Transverse colon (tissue), 4 donors: ENCODE measurements around the gene CCDC7. TPM values are rescaled to one million over a fixed set of nuclear protein-coding genes. Genes with fewer than 3 reads are reported as not detected.
"Not testable (repeated sequence)": the region's sequence is repeated elsewhere in the genome, so short reads cannot be mapped to it uniquely, and the experiment has no call there.

ENCODE experiments used
- DNase-seq: peaks from one replicate; pipeline ENCODE4 v3.0.0-alpha.2; 2019
- H3K27ac ChIP-seq, 4 donors: fragments of 200-600 bp; sonication (generic); 2 replicates each; pipeline ENCODE4 v1.5.1; 2016 to 2018; ENCODE audit warnings: inconsistent platforms in 4 of 4
- H3K27me3 ChIP-seq: fragments of 200-600 bp; sonication (generic); 2 replicates; pipeline ENCODE4 v1.5.1; 2017; ENCODE audit warnings: inconsistent platforms
- H3K36me3 ChIP-seq, 4 donors: fragments of 200-600 bp; sonication (generic); 2 replicates each; pipeline ENCODE4 v1.5.1; 2017 to 2019; ENCODE audit warnings: inconsistent platforms in 4 of 4
- H3K4me1 ChIP-seq, 4 donors: fragments of 200-600 bp; sonication (generic); 2 replicates each; pipeline ENCODE4 v1.5.1; 2017 to 2020; ENCODE audit warnings: inconsistent platforms in 4 of 4
- H3K4me3 ChIP-seq, 4 donors: fragments of 200-600 bp; sonication (generic); 1 replicate in 1 of 4; 2 replicates in 3 of 4; pipeline versions ENCODE4 v1.5.1 to v1.6.1; 2017 to 2019; ENCODE audit warnings: inconsistent platforms in 4 of 4
- H3K9me3 ChIP-seq, 2 donors: fragments of 200-600 bp; sonication (generic); 2 replicates each; pipeline ENCODE4 v1.5.1; 2017 to 2019; ENCODE audit warnings: inconsistent platforms in 2 of 2
- CTCF ChIP-seq, 5 experiments: fragments of 200-600 bp in 3 of 5; fragments of 450-650 bp in 2 of 5; sonication (generic) in 3 of 5; IDR thresholded peaks; 1 replicate in 2 of 5; 2 replicates in 3 of 5; pipeline ENCODE4 v1.5.1; 2016 to 2017; ENCODE audit warnings: antibody characterized with exemption in 5 of 5, inconsistent platforms in 3 of 5, mild to moderate bottlenecking in 2 of 5, moderate library complexity in 1 of 5
- EP300 ChIP-seq: sonication (generic); formaldehyde crosslinking; IDR thresholded peaks from one replicate; pipeline ENCODE4 v1.6.1; 2017; ENCODE audit warnings: antibody characterized with exemption, low read depth
- POLR2A ChIP-seq: fragments of 450-650 bp; IDR thresholded peaks from one replicate; pipeline ENCODE4 v1.6.1; 2016; ENCODE audit warnings: antibody characterized with exemption, mild to moderate bottlenecking, moderate library complexity
- POLR2AphosphoS5 ChIP-seq, 3 donors: sonication (generic); formaldehyde crosslinking; IDR thresholded peaks; one replicate each; pipeline ENCODE4 v1.6.1; 2016; ENCODE audit warnings: antibody characterized with exemption in 3 of 3
- WGBS, 2 donors: methylation state at CpG; one replicate each; pipeline ENCODE4 v1.1.5; 2018; ENCODE audit warnings: low coverage in 1 of 2; 5-methylcytosine and 5-hydroxymethylcytosine counted together
- in situ Hi-C, 4 donors: fragments of 200-750 bp; cut with MboI; loops; one replicate each; pipeline versions ENCODE4 v1.15.0 to v1.15.1; 2017; ENCODE audit warnings: low sequenced_read_pairs in 3 of 4, low pct_ligation_motif_present in 1 of 4, low pct_unique_long_range_greater_than_20kb in 1 of 4
- intact Hi-C: fragments of 100-400 bp; cut with DNase I; formaldehyde crosslinking; loops from one replicate; pipeline ENCODE4 v1.15.1; 2023; ENCODE audit warnings: low total_unique reads
- total RNA-seq, 4 donors: library from RNA; depleted of rRNA; stranded (reverse); fragments of >200 nt; gene quantifications; one replicate each; pipeline ENCODE4 v1.1.0, GENCODE V29; 2016

CCDC7 gene
- total RNA-seq, 4 donors from 2014 or later: 4.8 to 17.6 (median 13.3) TPM

DNA sequence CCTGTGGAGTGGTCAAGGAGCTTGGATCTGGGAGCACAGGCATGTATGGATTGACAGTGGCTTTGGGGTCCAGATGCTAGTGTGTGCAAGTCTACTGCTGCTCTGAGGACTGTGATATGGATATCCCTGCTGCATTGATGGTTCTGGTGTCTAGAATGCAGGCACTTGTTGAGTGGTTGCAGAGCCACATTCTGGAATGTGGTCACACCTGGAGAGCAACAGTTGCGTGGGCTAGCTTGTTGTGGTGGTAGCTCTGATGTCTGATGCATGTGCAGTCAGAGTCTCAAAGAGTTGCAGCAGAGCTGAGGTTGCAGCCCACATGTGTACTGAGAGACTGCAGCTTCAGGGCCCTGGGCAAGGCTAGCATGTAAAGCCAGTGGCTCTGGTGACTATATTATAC is 43.2 kb downstream of the CCDC7 start:
- Histone ChIP-seq H3K36me3 (peaks cover 0 to 7% (median 0%) of the 10 kb centered on the region in 4 donors), H3K4me1 (no peaks in the 10 kb centered on the region), H3K27ac (no peak overlapping the region), H3K4me3 (no peak overlapping the region), H3K9me3 (no peaks in the 10 kb centered on the region), H3K27me3 (no peaks in the 10 kb centered on the region)
- intact Hi-C loops: no loop called here
- TF ChIP-seq POLR2A (no peak), EP300 (no peak), CTCF (IDR thresholded peaks at IDR 0.05) (no peak), POLR2AphosphoS5 (IDR thresholded peaks at IDR 0.05) (no peak)
- 100% methylated on average over 1 of the region's 1 CpG; no CpG with 5 or more reads in 1 of the 2 donors for WGBS, 2 donors
- no peak for DNase-seq
- in situ Hi-C loops: no loop called here

DNA sequence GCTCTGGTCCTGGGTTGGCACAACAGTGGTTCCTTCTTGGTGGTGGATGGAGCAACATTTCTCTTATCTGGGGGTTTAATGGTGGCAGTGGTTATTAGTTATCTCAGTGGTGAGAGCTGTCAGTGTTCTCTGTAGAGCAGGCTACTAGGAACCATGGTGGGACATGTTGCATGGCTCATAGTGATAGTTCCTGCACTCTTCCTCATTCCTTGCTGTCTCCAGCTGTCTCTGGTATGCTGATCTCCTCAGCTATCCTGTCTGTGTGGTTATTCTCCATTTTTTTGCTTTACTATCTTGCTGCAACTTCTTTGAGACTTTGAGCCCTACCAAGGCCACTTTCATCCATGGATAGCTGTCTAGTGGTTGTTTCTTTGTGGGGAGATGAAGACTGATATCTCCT is 44.0 kb downstream of the CCDC7 start:
- TF ChIP-seq EP300 (no peak), POLR2AphosphoS5 (IDR thresholded peaks at IDR 0.05) (no peak)
- Histone ChIP-seq H3K4me1 (no peaks in the 10 kb centered on the region), H3K36me3 (peaks cover 0 to 7% (median 0%) of the 10 kb centered on the region in 4 donors), H3K27ac (no peak overlapping the region), H3K27me3 (no peaks in the 10 kb centered on the region), H3K9me3 (no peaks in the 10 kb centered on the region), H3K4me3 (no peak overlapping the region)
- intact Hi-C loops (no loop called here), in situ Hi-C loops (no loop called here)
- DNase-seq: no peak

DNA sequence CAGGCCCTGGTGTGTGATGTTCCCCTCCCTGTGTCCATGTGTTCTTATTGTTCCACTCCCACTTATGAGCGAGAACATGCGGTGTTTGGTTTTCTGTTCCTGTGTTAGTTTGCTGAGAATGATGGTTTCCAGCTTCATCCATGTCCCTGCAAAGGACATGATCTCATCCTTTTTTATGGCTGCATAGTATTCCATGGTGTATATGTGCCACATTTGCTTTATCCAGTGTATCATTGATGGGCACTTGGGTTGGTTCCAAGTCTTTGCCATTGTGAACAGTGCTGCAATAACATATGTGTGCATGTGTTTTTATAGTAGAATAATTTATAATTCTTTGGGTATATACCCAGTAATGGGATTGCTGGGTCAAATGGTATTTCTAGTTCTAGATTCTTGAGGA is 48.6 kb downstream of the CCDC7 start:
- H3K27ac ChIP-seq, DNase-seq, H3K4me3 ChIP-seq, H3K9me3 ChIP-seq, H3K27me3 ChIP-seq, H3K4me1 ChIP-seq, intact Hi-C loops, H3K36me3 ChIP-seq, in situ Hi-C loops: not testable (repeated sequence)
- 60 to 97% methylated on average over 1 to 2 of the region's 2 CpGs for WGBS, 2 donors

- WGBS, 2 donors: 96% methylated on average over 25 of the region's 31 CpGs; no CpG with 5 or more reads in 1 of the 2 donors
- in situ Hi-C loops: not testable (repeated sequence)
Observed at GRCh38 chr10:32500136-32500535, 54.2 kb downstream of the CCDC7 start.

GRCh38 chr10:32501906-32502305 is 56.0 kb downstream of the CCDC7 start:
- no peaks in the 10 kb centered on the region for H3K9me3 ChIP-seq
- WGBS, 2 donors: 92% methylated on average over 7 of the region's 7 CpGs; no CpG with 5 or more reads in 1 of the 2 donors
- H3K4me3 ChIP-seq: no peak overlapping the region
- no peak for DNase-seq
- H3K4me1 ChIP-seq: no peaks in the 10 kb centered on the region
- in situ Hi-C loops (no loop called here), intact Hi-C loops (no loop called here)
- TF ChIP-seq POLR2AphosphoS5 (IDR thresholded peaks at IDR 0.05): no peak
- no peak for TF ChIP-seq EP300
- TF ChIP-seq POLR2A: no peak
- TF ChIP-seq CTCF (IDR thresholded peaks at IDR 0.05): no peak
- H3K36me3 ChIP-seq: no peaks in the 10 kb centered on the region
- H3K27ac ChIP-seq: no peak overlapping the region
- no peaks in the 10 kb centered on the region for H3K27me3 ChIP-seq

More at GRCh38 chr10:32500136-32500535, 54.2 kb downstream of the CCDC7 start:
- H3K9me3 ChIP-seq, H3K4me1 ChIP-seq, H3K27ac ChIP-seq, H3K27me3 ChIP-seq, H3K36me3 ChIP-seq, DNase-seq, intact Hi-C loops, H3K4me3 ChIP-seq: not testable (repeated sequence)

GRCh38 chr10:32505762-32506420 is 60.0 kb downstream of the CCDC7 start:
- H3K27me3 ChIP-seq, H3K4me3 ChIP-seq, DNase-seq, intact Hi-C loops, in situ Hi-C loops, H3K4me1 ChIP-seq, H3K36me3 ChIP-seq, H3K9me3 ChIP-seq, H3K27ac ChIP-seq: not testable (repeated sequence)
- 97% methylated on average over 28 of the region's 39 CpGs; no CpG with 5 or more reads in 1 of the 2 donors for WGBS, 2 donors
